Endothelial cell of umbilical vein (primary cell): ENCODE results near the gene MAP2K5. TPM values are rescaled to one million over a fixed set of nuclear protein-coding genes. Genes with fewer than 3 reads are reported as not detected.

Experiments
- BruUV-seq: library from RNA; stranded (reverse); fragments of 400-500 nt; replicated peaks from 2 replicates; lab custom pipeline; 2021; lab: Mats Ljungman, UMichigan
- CTCF ChIA-PET: fragments of 300-600, 350-600 bp; sonication (Branson Sonifier 250); formaldehyde crosslinking; loops from one replicate; lab custom pipeline; 2021; ENCODE audit warnings: antibody characterized with exemption, inconsistent platforms; lab: Charles Lee
- POLR2A ChIA-PET: fragments of 300-600, 350-600 bp; sonication (Branson Sonifier 250); formaldehyde crosslinking; loops from one replicate; lab custom pipeline; 2021; ENCODE audit warnings: antibody characterized with exemption, inconsistent platforms; lab: Charles Lee
- DNase-seq: peaks from one replicate; pipeline ENCODE4 v3.0.0-alpha.2; 2011; ENCODE audit warnings: low read depth, low spot score
- FAIRE-seq: peaks from 2 replicates; lab custom pipeline; 2011; peaks lifted over from hg19 to GRCh38; lab: Jason Lieb, UNC
- H2AFZ ChIP-seq: 2 replicates; pipeline ENCODE4 v1.6.0; 2012; ENCODE audit warnings: low read depth, low read length, control low read depth, inconsistent platforms
- H3K27ac ChIP-seq: 2 replicates; pipeline ENCODE4 v1.5.1; 2011; ENCODE audit warnings: low read depth, mild to moderate bottlenecking, control low read depth, low read length, moderate library complexity; ENCODE audit not compliant: insufficient read depth
- H3K27me3 ChIP-seq, 2 experiments: 2 replicates each; pipeline versions ENCODE4 v1.6.0 to v1.6.1; 2011; ENCODE audit warnings: low read length in 2 of 2, mixed read lengths in 1 of 2; ENCODE audit not compliant: control insufficient read depth in 2 of 2, insufficient read depth in 2 of 2
- H3K36me3 ChIP-seq, 2 experiments: 2 replicates in 1 of 2; 3 replicates in 1 of 2; pipeline ENCODE4 v1.5.1; 2011; ENCODE audit warnings: low read length in 2 of 2, mild to moderate bottlenecking in 1 of 2, moderate library complexity in 1 of 2; ENCODE audit not compliant: control insufficient read depth in 2 of 2, insufficient read depth in 2 of 2; ENCODE audit errors: extremely low read depth in 1 of 2
- H3K4me1 ChIP-seq: 3 replicates; pipeline ENCODE4 v1.5.1; 2011; ENCODE audit warnings: mild to moderate bottlenecking, low read length; ENCODE audit not compliant: control insufficient read depth, insufficient read depth; ENCODE audit errors: extremely low read depth
- H3K4me2 ChIP-seq: 2 replicates; pipeline ENCODE4 v1.6.1; 2011; ENCODE audit warnings: low read length, control low read depth, mixed read lengths; ENCODE audit not compliant: insufficient read depth
- H3K4me3 ChIP-seq, 3 experiments: fragments of 200-600 bp in 1 of 3; sonication (generic), shearing (Covaris generic) in 1 of 3; replicated peaks in 1 of 3; 2 replicates each; pipeline ENCODE4 v1.5.1; 2011 to 2016; ENCODE audit warnings: control low read depth in 3 of 3, low read length in 3 of 3, mild to moderate bottlenecking in 2 of 3, inconsistent platforms in 1 of 3, low read depth in 1 of 3, moderate library complexity in 1 of 3; ENCODE audit not compliant: insufficient read depth in 1 of 3
- H3K79me2 ChIP-seq: 2 replicates; pipeline ENCODE4 v1.6.0; 2012; ENCODE audit warnings: low read length, inconsistent platforms; ENCODE audit not compliant: control insufficient read depth, insufficient read depth
- H3K9ac ChIP-seq: replicated peaks from 2 replicates; pipeline ENCODE3; 2011; ENCODE audit warnings: low read length, control low read depth; ENCODE audit not compliant: insufficient read depth; ENCODE audit errors: extremely low read depth
- H3K9me1 ChIP-seq: replicated peaks from 3 replicates; pipeline ENCODE4 v1.6.0; 2011; ENCODE audit warnings: mild to moderate bottlenecking, low read length; ENCODE audit not compliant: control insufficient read depth, insufficient read depth; ENCODE audit errors: extremely low read depth
- H3K9me3 ChIP-seq: replicated peaks from 2 replicates; pipeline ENCODE4 v1.5.1; 2012; ENCODE audit warnings: low read length, inconsistent platforms; ENCODE audit not compliant: control insufficient read depth, insufficient read depth
- H4K20me1 ChIP-seq: replicated peaks from 2 replicates; pipeline ENCODE3; 2011; ENCODE audit warnings: mild to moderate bottlenecking, low read length; ENCODE audit not compliant: control insufficient read depth, insufficient read depth; ENCODE audit errors: extremely low read depth
- EZH2 ChIP-seq: IDR thresholded peaks from 2 replicates; pipeline ENCODE4 v1.6.1; 2012; ENCODE audit warnings: borderline replicate concordance, low read depth, mild to moderate bottlenecking, moderate library complexity, low read length, inconsistent platforms; ENCODE audit not compliant: severe bottlenecking
- FOS ChIP-seq: IDR thresholded peaks from 2 replicates; pipeline ENCODE4 v1.6.1; 2011; ENCODE audit warnings: mild to moderate bottlenecking, low read length, moderate library complexity, borderline replicate concordance; ENCODE audit not compliant: insufficient read depth
- GATA2 ChIP-seq: IDR thresholded peaks from 2 replicates; pipeline ENCODE4 v1.7.0; 2011; ENCODE audit warnings: low read depth, mild to moderate bottlenecking, moderate library complexity, mixed read lengths, low read length; ENCODE audit not compliant: insufficient read length, insufficient read depth
- JUN ChIP-seq: IDR thresholded peaks from 2 replicates; pipeline ENCODE4 v1.6.1; 2011; ENCODE audit warnings: borderline replicate concordance, low read depth; ENCODE audit not compliant: insufficient read length, insufficient read depth
- MYC ChIP-seq: IDR thresholded peaks from one replicate; pipeline ENCODE4 v1.6.1; 2011; ENCODE audit warnings: mild to moderate bottlenecking, low read depth, low read length
- POLR2A ChIP-seq: IDR thresholded peaks from 2 replicates; pipeline ENCODE4 v1.6.1; 2012; ENCODE audit warnings: low read depth, mild to moderate bottlenecking, control low read depth, low read length
- POLR2AphosphoS5 ChIP-seq: IDR thresholded peaks from 2 replicates; pipeline ENCODE4 v1.6.1; 2012; ENCODE audit warnings: low read depth, mild to moderate bottlenecking, control low read depth, low read length, moderate library complexity; ENCODE audit not compliant: insufficient read depth
- dilution Hi-C: fragments of 300-500 bp; cut with MboI; formaldehyde crosslinking; loops from one replicate; pipeline ENCODE4 v1.15.0; 2019; ENCODE audit warnings: low sequenced_read_pairs; ENCODE audit not compliant: extremely low pct_ligation_motif_present
- intact Hi-C: fragments of 100-400 bp; cut with micrococcal nuclease; formaldehyde crosslinking; loops from one replicate; pipeline ENCODE4 v1.10.0; 2022
- polyA plus RNA-seq, 4 experiments: library from polyadenylated mRNA; depleted of rRNA in 3 of 4; stranded (reverse) in 3 of 4; unstranded in 1 of 4; fragments of >200 nt; gene quantifications; 2 replicates each; pipeline versions ENCODE4 v1.2.1 to v1.2.3, GENCODE V29; 2011 to 2012; ENCODE audit warnings: missing spikeins in 1 of 4
- total RNA-seq: library from RNA; stranded (reverse); gene quantifications from 2 replicates; pipeline ENCODE4 v1.2.3, GENCODE V29; 2021
- TF ChIP-seq, protein P1 (sequence below), 2 donors: IDR thresholded peaks; 1 replicate in 1 of 2; 2 replicates in 1 of 2; pipeline ENCODE4 v1.5.1; 2011; ENCODE audit warnings: low read length in 2 of 2, mild to moderate bottlenecking in 2 of 2, moderate library complexity in 2 of 2, control low read depth in 1 of 2, inconsistent platforms in 1 of 2, low read depth in 1 of 2; ENCODE audit not compliant: insufficient read depth in 1 of 2; ENCODE audit errors: extremely low read depth in 1 of 2
- TF ChIP-seq, protein P2 (sequence below): IDR thresholded peaks from 2 replicates; pipeline ENCODE4 v1.6.1; 2011; ENCODE audit not compliant: insufficient read depth, insufficient read length

Gene MAP2K5
- total and polyA plus RNA-seq, 2 donors (not counting 3 experiments of a cell fraction or from before 2014, with no cell fraction given) = 4.9 to 24.7 TPM

DNA sequence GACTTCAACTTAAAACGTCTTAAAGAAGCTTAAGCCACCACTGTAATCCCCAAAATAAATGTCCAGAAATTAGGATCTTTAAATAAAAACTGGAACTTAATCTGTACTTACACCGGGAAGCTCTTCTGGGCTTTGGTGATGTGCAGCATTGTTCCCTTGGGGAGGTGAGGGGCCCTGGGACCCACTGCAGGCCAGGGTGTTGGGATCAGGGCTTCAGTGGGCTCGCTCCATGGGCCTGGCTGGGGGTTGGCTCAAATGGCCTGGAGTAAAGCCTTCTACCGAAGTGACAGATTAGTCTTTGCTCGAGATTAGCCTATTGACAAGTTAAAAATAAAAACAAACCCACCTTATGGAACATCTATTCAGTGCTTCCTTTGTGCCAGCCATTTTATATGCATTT, 303.5 kb downstream of the MAP2K5 start:
- Histone ChIP-seq H3K27ac (no peak overlapping the region), H3K9ac (no peak overlapping the region), H4K20me1 (no peaks in the 10 kb centered on the region), H3K27me3 (peaks cover 2 to 3% of the 10 kb centered on the region in 2 experiments), H3K9me3 (no peaks in the 10 kb centered on the region), H3K36me3 (no peaks in the 10 kb centered on the region), H3K4me1 (peaks cover 9% of the 10 kb centered on the region), H2AFZ (no peak overlapping the region), H3K4me3 (no peak overlapping the region), H3K4me2 (no peak overlapping the region), H3K79me2 (no peaks in the 10 kb centered on the region), H3K9me1 (no peaks in the 10 kb centered on the region)
- ChIA-PET CTCF (interaction anchor here (0.6 to 1.2 kb wide), 4 partner anchors 8 to 347 kb away, joined by 3 to 4 read pairs (median 4); no protein-coding TSS in a partner anchor), POLR2A (no interaction called here)
- FAIRE-seq = no peak
- dilution Hi-C loops = no loop called here
- DNase-seq = no peak
- TF ChIP-seq, protein P1, sequence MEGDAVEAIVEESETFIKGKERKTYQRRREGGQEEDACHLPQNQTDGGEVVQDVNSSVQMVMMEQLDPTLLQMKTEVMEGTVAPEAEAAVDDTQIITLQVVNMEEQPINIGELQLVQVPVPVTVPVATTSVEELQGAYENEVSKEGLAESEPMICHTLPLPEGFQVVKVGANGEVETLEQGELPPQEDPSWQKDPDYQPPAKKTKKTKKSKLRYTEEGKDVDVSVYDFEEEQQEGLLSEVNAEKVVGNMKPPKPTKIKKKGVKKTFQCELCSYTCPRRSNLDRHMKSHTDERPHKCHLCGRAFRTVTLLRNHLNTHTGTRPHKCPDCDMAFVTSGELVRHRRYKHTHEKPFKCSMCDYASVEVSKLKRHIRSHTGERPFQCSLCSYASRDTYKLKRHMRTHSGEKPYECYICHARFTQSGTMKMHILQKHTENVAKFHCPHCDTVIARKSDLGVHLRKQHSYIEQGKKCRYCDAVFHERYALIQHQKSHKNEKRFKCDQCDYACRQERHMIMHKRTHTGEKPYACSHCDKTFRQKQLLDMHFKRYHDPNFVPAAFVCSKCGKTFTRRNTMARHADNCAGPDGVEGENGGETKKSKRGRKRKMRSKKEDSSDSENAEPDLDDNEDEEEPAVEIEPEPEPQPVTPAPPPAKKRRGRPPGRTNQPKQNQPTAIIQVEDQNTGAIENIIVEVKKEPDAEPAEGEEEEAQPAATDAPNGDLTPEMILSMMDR (IDR thresholded peaks at IDR 0.05; ENCODE audit: extremely low read depth in 1 of 2, insufficient read depth in 1 of 2, low read depth in 1 of 2, low read length in 2 of 2) = no peak
- no peak for TF ChIP-seq POLR2AphosphoS5
- BruUV-seq = no TSS peak
- intact Hi-C loops = no loop called here

DNA sequence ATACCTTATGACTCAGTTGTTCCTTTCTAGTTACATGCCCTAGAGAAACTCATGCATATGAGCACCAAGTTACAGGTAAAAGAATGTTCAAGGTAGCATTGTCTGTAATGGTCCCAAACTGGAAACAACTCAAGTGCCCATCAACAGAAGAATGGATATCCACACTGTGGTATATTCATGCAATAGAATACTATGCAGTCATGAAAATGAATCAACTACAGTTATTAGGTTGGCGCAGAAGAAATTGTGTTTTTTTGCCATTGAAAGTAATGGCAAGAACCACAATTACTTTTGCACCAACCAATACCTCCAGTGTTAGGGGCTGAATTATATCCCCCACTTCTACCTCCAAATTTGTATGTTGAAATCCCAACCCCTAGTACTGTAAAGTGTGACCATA, 307.0 kb downstream of the MAP2K5 start:
- no peak overlapping the region for H2AFZ ChIP-seq
- dilution Hi-C loops = no loop called here
- BruUV-seq = no TSS peak

More for the DNA sequence above, 307.0 kb downstream of the MAP2K5 start:
- H3K27me3 ChIP-seq = peaks cover 2 to 5% of the 10 kb centered on the region in 2 experiments
- intact Hi-C loops = no loop called here
- CTCF ChIA-PET = no interaction called here
- no peak overlapping the region for H3K27ac ChIP-seq
- TF ChIP-seq MYC (no peak), POLR2A (no peak), POLR2AphosphoS5 (no peak), JUN (no peak), GATA2 (no peak), EZH2 (no peak), FOS (no peak)
- TF ChIP-seq, protein P2, sequence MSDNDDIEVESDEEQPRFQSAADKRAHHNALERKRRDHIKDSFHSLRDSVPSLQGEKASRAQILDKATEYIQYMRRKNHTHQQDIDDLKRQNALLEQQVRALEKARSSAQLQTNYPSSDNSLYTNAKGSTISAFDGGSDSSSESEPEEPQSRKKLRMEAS = no peak
- TF ChIP-seq, protein P1 (IDR thresholded peaks at IDR 0.05; ENCODE audit: extremely low read depth in 1 of 2, insufficient read depth in 1 of 2, low read depth in 1 of 2, low read length in 2 of 2) = no peak
- DNase-seq (no peak), FAIRE-seq (no peak)
- no peaks in the 10 kb centered on the region for H3K36me3 ChIP-seq
- POLR2A ChIA-PET = no interaction called here
- no peaks in the 10 kb centered on the region for H3K79me2 ChIP-seq
- H3K4me3 ChIP-seq = no peak overlapping the region
- H3K9me3 ChIP-seq = no peaks in the 10 kb centered on the region
- no peaks in the 10 kb centered on the region for H3K9me1 ChIP-seq
- no peak overlapping the region for H3K9ac ChIP-seq
- no peaks in the 10 kb centered on the region for H3K4me1 ChIP-seq
- no peaks in the 10 kb centered on the region for H4K20me1 ChIP-seq
- no peak overlapping the region for H3K4me2 ChIP-seq
